GM19025 (cell line): ENCODE data around the gene NEURL1B.
A peak's percentile ranks its signal among the peaks of the same experiment; 100 is the strongest.
"Not testable (repeated sequence)": the region's sequence is repeated elsewhere in the genome, so short reads cannot be mapped to it uniquely, and the experiment has no call there.

Experiments used
- ATAC-seq: cut with Tn5 transposase; IDR thresholded peaks from one replicate; pipeline ENCODE4 v1.9.1; 2021; ENCODE audit warnings: mild to moderate bottlenecking, low read depth, moderate library complexity; ENCODE audit not compliant: unreplicated experiment

Gene NEURL1B

GRCh38 chr5:172710676-172711075 is 69.6 kb downstream of the NEURL1B start:
- ATAC-seq: no peak

GRCh38 chr5:172711321-172711861 is 70.3 kb downstream of the NEURL1B start:
- not testable (repeated sequence) for ATAC-seq

- no peak for ATAC-seq
These were observed 71.5 kb downstream of the NEURL1B start for GRCh38 chr5:172712610-172713009.

DNA sequence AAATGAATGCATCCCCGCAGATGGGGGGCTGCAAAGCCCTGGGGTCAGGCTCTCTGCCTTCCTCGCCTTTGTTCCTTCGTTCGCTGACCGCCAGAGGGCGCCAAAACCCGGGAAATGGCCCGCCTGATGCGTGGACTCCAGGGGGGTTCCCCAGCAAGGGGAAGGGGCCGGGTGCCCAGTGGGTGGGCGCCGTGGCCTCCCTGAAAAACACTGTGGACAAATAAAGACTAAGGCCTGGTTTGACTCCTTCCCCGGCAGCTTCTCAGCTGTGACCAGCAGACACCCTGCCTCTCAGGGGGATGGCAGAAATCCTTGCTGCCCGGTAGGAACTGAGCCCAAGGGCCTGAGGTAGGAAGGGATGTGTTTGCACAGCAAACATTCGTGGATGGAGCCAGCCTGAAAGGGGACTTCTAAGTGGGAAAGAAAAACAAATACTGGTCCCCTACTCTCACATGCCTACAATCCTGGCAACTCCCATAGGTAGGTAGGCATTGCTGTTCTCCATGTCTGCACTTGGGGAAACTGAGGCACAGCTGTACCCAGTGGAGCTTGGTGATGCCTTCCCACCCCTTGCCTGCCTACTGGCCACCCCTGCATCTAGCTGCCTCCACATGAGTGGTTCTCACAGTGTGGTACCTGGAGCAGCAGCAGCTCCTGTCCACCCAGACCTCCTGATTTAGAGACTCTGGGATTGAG is 72.2 kb downstream of the NEURL1B start:
- no peak for ATAC-seq

DNA sequence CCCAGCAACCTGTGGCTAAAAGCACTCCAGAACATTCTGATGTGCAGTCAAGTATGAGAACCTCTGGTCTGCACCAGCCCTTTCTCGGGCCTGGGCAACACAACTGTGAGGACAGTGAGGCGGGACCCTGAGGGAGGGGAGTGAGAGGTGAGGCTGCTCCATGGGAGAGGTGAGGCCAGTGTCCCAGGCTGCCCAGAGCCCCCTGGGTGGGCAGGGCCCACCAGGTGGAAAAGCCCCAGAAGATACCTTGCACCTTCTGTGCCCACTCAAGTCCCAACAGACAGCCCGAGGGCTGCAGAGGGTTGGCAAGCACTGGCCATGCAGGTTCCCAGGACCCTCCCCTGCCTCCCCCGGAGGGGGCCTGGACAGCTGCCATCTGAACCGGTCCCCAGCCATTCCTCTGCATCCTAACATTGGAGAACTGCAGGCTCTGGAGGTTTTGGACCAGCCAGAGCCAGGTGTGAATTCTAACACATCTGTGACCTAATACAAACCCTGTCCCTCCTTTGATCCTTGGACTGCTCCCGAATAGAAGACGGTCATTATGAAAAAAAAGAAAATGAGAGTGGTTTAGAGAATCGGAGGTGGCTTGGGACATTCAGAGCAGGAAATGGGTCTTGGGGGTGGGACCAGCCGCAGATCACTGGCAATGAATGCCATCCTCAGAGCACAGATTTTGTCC is 72.9 kb downstream of the NEURL1B start:
- no peak for ATAC-seq

- ATAC-seq: peak; percentile 45
These were observed 73.7 kb downstream of the NEURL1B start for GRCh38 chr5:172714491-172715420.

DNA sequence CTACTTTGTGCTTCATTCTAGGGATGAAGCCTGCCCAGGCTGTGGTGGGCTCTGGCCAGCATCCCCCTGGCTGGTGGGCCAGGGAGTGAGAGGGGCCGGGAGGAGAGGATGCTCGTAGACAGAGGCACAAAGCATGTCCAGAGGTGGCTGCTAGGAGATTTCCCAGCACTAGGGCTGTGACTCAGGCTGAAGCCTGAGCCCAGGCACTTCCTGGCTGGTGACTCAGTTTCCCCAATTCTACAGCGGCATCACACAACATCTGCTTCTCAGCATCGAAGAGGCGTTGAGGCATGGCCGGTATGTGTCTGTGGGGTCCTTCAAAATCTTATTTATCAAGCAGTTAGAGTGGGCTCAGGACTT is 74.3 kb downstream of the NEURL1B start:
- no peak for ATAC-seq

DNA sequence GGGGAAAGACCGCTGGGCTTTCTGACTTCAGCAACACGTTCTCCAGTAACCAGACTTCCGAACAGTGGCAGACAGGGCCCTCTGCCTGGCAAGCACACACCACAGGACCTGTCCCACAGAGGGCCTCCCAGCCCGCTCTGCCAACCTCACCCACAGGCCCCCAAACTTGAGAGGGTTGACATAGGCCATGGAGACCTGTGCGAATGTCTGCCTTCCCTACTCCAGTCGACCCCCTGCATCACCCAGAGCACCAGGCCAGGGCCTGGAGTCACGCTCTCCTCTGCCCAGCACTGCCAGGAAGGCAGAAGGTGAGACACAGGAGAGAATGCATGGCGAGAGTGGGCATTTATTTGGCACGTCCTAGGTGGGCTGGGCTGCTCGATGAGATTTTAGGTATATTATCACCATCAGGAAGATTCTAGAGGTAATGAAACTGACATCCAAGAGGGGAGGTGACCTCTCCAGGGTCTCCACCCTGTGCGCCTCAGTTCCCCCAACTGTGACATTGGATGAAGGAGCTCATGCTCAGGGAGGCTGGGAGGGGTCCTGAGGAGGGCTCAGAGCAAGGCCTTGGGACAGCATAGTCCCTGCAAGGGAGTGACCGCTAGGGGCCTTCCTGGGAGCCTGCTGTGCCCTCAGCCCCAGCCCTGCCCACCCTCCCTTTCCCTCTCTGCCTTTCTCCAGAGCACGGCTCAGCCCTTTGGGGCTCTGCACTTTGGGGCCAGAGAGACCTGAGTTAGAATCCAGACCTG is 75.0 kb downstream of the NEURL1B start:
- no peak for ATAC-seq

DNA sequence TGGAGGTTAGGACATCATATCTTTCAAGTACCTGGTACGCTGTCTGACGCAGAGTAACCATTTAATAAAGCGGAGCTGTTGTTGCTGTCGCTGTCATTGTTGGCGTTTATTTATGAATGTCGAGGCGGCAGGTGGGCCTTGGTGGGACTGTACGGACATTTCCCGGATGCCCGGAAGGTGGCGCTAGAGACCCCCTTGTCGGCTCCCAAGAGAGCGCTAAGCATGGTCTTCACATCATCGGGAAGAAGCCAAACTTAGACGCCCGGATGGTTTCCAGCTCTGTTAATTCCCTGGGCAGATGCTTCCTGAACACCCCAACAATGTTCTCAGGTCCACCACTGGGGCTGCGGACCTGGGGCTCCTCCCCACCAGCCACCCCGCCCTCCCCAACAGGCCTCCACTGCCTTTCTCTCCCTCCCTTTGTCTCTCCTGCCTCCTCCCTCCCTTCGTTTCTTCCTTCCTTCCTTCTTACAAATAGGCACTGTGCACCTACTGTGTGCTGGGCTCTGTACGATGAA is 75.8 kb downstream of the NEURL1B start:
- no peak for ATAC-seq

DNA sequence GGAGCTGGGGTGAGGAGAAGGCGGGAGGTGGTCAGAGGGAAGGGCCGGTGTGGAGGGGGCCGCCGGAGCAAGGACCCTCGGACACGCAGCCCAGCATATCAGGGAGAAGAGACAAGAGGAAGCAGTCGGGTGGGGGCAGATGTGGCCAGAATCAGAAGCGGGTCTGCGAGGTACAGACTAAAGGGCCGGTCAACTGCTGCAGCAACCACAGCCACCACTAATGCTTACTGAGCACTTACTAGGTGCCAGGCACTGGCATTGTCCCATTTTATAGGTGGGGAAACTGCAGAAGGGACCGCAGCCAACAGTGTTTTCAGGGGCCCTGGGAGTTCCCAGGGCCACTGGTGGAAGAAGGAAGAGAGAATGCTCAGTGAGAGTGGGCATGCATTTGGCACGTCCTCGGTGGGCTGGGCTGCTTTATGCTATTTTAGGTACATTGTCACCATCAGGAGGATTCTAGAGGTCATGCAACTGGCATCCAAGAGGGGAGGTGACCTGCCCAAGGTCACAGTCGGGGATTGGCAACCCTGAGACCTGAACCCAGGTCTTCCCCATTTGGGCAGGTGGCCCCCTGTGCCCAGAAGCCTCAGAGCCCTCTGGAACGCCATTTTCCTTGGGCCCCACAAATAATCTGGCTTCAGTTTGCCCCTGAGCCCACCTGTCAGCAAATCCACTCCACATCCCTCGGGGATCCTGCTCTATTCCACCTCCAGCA is 76.6 kb downstream of the NEURL1B start:
- ATAC-seq: no peak

GRCh38 chr5:172718527-172719114 is 77.6 kb downstream of the NEURL1B start:
- ATAC-seq: no peak

GRCh38 chr5:172719211-172719610 is 78.1 kb downstream of the NEURL1B start:
- ATAC-seq: no peak

GRCh38 chr5:172720655-172721054 is 79.6 kb downstream of the NEURL1B start:
- ATAC-seq: no peak

- ATAC-seq: no peak
These were observed 80.6 kb downstream of the NEURL1B start for GRCh38 chr5:172721455-172722326.

- ATAC-seq: no peak
These were observed 81.3 kb downstream of the NEURL1B start for GRCh38 chr5:172722327-172722815.

GRCh38 chr5:172723508-172723907 is 82.4 kb downstream of the NEURL1B start:
- no peak for ATAC-seq

- no peak for ATAC-seq
These were observed 83.5 kb downstream of the NEURL1B start for GRCh38 chr5:172724242-172725183.
